H1 (cell line): Measurements from ENCODE around the gene ATMIN. TPM values are rescaled to one million over a fixed set of nuclear protein-coding genes. Genes with fewer than 3 reads are reported as not detected.

Source experiments
- FOSL1 ChIP-seq: IDR thresholded peaks from 2 replicates; pipeline ENCODE4 v1.6.1; 2011; ENCODE audit warnings: mild to moderate bottlenecking, low read depth, low read length, moderate library complexity; ENCODE audit not compliant: insufficient read depth
- SP2 ChIP-seq: IDR thresholded peaks from 2 replicates; pipeline ENCODE4 v1.6.1; 2012; ENCODE audit warnings: mild to moderate bottlenecking, low read length, inconsistent platforms
- YY1 ChIP-seq: IDR thresholded peaks from 2 replicates; pipeline ENCODE4 v1.6.1; 2011; ENCODE audit warnings: low read depth, mild to moderate bottlenecking, low read length
- polyA plus RNA-seq, 7 experiments: library from polyadenylated mRNA; depleted of rRNA in 3 of 7; stranded (reverse) in 5 of 7; unstranded in 2 of 7; fragments of >200 nt in 5 of 7; fragments of 200-250 nt in 2 of 7; gene quantifications; 1 replicate in 5 of 7; 2 replicates in 1 of 7; 4 replicates in 1 of 7; pipeline versions ENCODE4 v1.2.1 to v1.2.3, GENCODE V29; 2011 to 2013; ENCODE audit warnings: missing spikeins in 2 of 7, mixed read lengths in 2 of 7
- total RNA-seq: library from RNA; stranded (reverse); fragmentation: NEBNext Ultra II Directional; extraction: Animal tissue kit (Norgen Biotek cat#: 25700); gene quantifications from 2 replicates; pipeline ENCODE4 v1.2.1, GENCODE V29; 2021

The ATMIN gene
- total and polyA plus RNA-seq, 2 of the 8 experiments (the other 6 are each of a cell fraction or from before 2014, with no cell fraction given), result 34.8 to 59.8 TPM

DNA sequence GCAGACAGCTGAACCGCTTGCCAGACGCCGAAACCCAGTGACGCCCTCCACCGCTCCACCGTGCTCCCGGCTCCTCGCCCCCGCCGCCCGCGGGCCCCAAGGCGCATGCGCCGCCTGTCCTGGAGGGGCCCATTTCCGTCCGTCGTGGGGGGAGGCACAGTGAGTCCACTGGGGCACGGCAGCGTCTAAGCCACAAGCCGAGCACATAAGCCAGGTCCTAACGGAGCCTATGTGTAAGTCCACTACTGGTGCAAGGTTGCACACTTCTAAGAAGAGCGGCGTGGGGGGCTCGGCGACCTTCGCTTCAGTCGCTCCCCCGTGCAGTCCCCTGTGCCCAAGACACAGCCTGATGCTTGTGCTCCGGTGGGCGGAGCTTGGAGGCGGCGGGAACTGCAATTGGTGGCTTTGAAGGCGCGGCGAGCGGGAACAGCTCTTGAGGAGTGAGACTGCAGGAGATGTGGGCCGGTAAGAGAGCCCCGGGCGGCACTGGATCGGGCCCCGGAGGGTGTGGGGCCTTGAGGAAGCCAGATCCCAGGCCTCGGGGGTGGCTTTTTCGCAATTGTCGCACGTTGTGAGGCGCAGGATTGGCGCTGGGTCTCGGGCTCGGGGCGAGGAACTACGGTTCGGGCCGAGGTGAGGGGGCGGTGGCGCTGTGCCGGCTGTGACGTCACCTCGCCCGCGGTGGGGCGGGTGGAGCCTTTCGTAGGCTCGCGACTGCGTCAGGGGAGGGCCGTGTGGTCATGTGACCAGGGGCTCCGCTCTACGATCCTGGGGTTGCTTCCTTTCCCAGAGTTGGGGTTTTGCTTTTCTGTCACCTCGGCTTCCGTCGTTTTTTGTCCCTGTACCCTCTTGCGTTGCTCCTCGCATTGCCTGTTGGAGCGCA is 28.6 kb upstream of the ATMIN start, which contains the start of the genes CENPN and CMC2 (continued):
- TF ChIP-seq YY1 (no peak), SP2 (no peak), FOSL1 (no peak)
